ENCODE data around the gene ZNF189.

ZNF189 gene

DNA sequence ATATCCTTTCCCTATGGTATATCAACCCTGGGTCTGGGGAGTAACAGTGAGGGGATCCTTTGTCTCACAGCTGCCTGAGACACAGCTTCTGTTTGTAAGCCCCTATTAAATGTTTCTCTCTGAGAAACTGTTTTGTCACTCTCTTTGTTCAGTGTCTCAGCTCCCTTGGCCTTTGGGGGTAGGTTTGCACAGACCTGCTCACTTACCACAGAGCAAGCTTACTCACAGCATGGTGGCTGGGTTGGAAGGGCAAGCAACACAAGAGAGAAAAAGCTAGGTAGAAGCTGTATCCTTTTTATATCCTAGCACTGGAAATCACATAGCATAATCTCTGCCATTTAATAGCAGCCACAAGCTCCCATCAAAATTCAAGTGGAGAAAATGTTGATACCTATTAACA lies 18.4 kb upstream of the ZNF189 start:
- H3K4me3 ChIP-seq (replicated peaks; ENCODE audit: insufficient read depth, low read length), result no peak overlapping the region
- no peak for DNase-seq (ENCODE audit: low read depth in 1 of 2, low spot score in 1 of 2)
- TF ChIP-seq, protein P1, sequence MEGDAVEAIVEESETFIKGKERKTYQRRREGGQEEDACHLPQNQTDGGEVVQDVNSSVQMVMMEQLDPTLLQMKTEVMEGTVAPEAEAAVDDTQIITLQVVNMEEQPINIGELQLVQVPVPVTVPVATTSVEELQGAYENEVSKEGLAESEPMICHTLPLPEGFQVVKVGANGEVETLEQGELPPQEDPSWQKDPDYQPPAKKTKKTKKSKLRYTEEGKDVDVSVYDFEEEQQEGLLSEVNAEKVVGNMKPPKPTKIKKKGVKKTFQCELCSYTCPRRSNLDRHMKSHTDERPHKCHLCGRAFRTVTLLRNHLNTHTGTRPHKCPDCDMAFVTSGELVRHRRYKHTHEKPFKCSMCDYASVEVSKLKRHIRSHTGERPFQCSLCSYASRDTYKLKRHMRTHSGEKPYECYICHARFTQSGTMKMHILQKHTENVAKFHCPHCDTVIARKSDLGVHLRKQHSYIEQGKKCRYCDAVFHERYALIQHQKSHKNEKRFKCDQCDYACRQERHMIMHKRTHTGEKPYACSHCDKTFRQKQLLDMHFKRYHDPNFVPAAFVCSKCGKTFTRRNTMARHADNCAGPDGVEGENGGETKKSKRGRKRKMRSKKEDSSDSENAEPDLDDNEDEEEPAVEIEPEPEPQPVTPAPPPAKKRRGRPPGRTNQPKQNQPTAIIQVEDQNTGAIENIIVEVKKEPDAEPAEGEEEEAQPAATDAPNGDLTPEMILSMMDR (IDR thresholded peaks at IDR 0.05; ENCODE audit: insufficient read depth, low read length), result no peak
- no peak for TF ChIP-seq GABPA (IDR thresholded peaks at IDR 0.05; ENCODE audit: low read depth)
- H3K27ac ChIP-seq (replicated peaks), result no peak overlapping the region
- H3K27me3 ChIP-seq (ENCODE audit: insufficient read depth, poor library complexity, severe bottlenecking), result no peaks in the 10 kb centered on the region

DNA sequence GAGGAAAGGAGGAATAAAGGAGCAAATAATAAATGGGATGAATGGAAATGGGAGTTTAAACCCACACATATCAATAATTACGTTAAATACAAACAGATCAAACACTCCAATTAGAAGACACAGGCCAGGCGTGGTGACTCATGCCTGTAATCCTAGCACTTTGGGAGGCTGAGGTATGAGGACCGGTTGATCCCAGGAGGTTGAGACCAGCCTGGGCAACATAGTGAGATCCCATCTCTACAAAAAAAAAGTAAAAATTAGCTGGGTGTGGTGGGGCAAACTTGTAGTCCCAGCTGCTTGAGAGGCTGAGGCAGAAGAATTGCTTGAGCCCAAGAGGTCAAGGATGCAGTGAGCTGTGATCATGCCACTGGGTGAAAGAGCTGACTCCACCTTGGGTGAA lies 17.5 kb upstream of the ZNF189 start:
- Histone ChIP-seq H3K4me3 (replicated peaks; ENCODE audit: insufficient read depth, low read length) (no peak overlapping the region), H3K27ac (replicated peaks) (no peak overlapping the region), H3K27me3 (ENCODE audit: insufficient read depth, poor library complexity, severe bottlenecking) (no peaks in the 10 kb centered on the region)
- TF ChIP-seq, protein P2, sequence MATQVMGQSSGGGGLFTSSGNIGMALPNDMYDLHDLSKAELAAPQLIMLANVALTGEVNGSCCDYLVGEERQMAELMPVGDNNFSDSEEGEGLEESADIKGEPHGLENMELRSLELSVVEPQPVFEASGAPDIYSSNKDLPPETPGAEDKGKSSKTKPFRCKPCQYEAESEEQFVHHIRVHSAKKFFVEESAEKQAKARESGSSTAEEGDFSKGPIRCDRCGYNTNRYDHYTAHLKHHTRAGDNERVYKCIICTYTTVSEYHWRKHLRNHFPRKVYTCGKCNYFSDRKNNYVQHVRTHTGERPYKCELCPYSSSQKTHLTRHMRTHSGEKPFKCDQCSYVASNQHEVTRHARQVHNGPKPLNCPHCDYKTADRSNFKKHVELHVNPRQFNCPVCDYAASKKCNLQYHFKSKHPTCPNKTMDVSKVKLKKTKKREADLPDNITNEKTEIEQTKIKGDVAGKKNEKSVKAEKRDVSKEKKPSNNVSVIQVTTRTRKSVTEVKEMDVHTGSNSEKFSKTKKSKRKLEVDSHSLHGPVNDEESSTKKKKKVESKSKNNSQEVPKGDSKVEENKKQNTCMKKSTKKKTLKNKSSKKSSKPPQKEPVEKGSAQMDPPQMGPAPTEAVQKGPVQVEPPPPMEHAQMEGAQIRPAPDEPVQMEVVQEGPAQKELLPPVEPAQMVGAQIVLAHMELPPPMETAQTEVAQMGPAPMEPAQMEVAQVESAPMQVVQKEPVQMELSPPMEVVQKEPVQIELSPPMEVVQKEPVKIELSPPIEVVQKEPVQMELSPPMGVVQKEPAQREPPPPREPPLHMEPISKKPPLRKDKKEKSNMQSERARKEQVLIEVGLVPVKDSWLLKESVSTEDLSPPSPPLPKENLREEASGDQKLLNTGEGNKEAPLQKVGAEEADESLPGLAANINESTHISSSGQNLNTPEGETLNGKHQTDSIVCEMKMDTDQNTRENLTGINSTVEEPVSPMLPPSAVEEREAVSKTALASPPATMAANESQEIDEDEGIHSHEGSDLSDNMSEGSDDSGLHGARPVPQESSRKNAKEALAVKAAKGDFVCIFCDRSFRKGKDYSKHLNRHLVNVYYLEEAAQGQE (IDR thresholded peaks at IDR 0.05; ENCODE audit: insufficient replicate concordance, low read depth), result no peak
- TF ChIP-seq SPI1 (IDR thresholded peaks at IDR 0.05; ENCODE audit: borderline replicate concordance, low read depth), result no peak
- no peak for TF ChIP-seq POLR2AphosphoS5 (IDR thresholded peaks at IDR 0.05; ENCODE audit: low read depth)
- TF ChIP-seq, protein P1 (IDR thresholded peaks at IDR 0.05; ENCODE audit: insufficient read depth, low read length), result no peak
- no peak for TF ChIP-seq GABPA (IDR thresholded peaks at IDR 0.05; ENCODE audit: low read depth)
- DNase-seq (ENCODE audit: low read depth in 1 of 2, low spot score in 1 of 2), result no peak

DNA sequence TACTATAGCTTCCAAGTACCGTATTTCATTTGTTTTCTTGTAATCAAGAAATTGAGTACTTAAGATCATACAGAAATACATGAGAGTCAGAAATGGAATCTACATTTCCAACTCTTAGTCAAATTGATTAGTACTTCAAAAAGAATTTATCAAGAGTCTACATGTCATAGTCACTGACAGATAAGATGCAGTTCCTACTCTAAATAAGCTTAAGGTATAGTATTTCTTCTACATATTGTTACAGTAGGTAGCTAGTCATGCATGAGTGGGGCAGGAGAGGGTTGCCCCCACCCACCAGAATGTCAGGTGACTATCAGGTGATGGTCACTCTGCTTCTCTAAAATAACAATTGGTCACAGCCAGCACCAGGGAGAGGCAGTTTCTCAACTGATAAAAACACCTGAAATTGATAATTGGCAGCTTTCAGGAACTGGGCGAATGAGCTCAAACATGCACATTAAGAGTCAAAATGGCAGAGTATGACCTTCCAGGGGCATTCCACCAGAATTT lies 16.8 kb upstream of the ZNF189 start:
- no peak for TF ChIP-seq GABPA (IDR thresholded peaks at IDR 0.05; ENCODE audit: low read depth)
- TF ChIP-seq, protein P2 (IDR thresholded peaks at IDR 0.05; ENCODE audit: insufficient replicate concordance, low read depth), result no peak
- TF ChIP-seq SPI1 (IDR thresholded peaks at IDR 0.05; ENCODE audit: borderline replicate concordance, low read depth), result no peak
- TF ChIP-seq, protein P1 (IDR thresholded peaks at IDR 0.05; ENCODE audit: insufficient read depth, low read length), result no peak
- TF ChIP-seq POLR2AphosphoS5 (IDR thresholded peaks at IDR 0.05; ENCODE audit: low read depth), result no peak
- Histone ChIP-seq H3K27ac (replicated peaks) (no peak overlapping the region), H3K27me3 (ENCODE audit: insufficient read depth, poor library complexity, severe bottlenecking) (no peaks in the 10 kb centered on the region), H3K4me3 (replicated peaks; ENCODE audit: insufficient read depth, low read length) (no peak overlapping the region)
- no peak for DNase-seq (ENCODE audit: low read depth in 1 of 2, low spot score in 1 of 2)

DNA sequence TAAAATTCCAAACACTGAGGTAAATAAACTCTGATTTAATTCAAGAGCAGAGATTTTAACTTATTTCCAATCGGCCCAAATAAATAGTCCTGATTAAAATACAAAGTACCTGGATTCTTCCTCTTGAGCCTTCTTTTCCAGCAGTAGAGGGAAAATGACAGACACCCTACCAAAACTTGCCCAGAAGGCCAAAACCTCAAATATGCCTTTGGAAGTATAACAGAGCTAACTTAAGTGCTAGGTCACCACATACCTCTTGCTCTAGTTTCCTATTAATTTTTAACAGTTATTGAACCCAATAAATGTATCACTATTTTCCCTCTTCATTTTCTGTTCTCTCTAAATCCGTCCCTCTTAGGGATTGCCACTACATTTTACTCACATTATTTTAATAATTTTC lies 15.3 kb upstream of the ZNF189 start:
- no peak for DNase-seq (ENCODE audit: low read depth in 1 of 2, low spot score in 1 of 2)
- H3K27ac ChIP-seq (replicated peaks), result no peak overlapping the region
- TF ChIP-seq, protein P2 (IDR thresholded peaks at IDR 0.05; ENCODE audit: insufficient replicate concordance, low read depth), result no peak
- TF ChIP-seq SPI1 (IDR thresholded peaks at IDR 0.05; ENCODE audit: borderline replicate concordance, low read depth) (no peak), GABPA (IDR thresholded peaks at IDR 0.05; ENCODE audit: low read depth) (no peak), POLR2AphosphoS5 (IDR thresholded peaks at IDR 0.05; ENCODE audit: low read depth) (no peak)
- TF ChIP-seq, protein P1 (IDR thresholded peaks at IDR 0.05; ENCODE audit: insufficient read depth, low read length), result no peak
- no peaks in the 10 kb centered on the region for H3K27me3 ChIP-seq (ENCODE audit: insufficient read depth, poor library complexity, severe bottlenecking)
- no peak overlapping the region for H3K4me3 ChIP-seq (replicated peaks; ENCODE audit: insufficient read depth, low read length)
